HG02571 (cell line): ENCODE data around the gene HAUS5.

ENCODE experiments used
- ATAC-seq: cut with Tn5 transposase; IDR thresholded peaks from one replicate; pipeline ENCODE4 v1.9.1; 2021; ENCODE audit warnings: mild to moderate bottlenecking, moderate library complexity; ENCODE audit not compliant: unreplicated experiment

Gene HAUS5

DNA sequence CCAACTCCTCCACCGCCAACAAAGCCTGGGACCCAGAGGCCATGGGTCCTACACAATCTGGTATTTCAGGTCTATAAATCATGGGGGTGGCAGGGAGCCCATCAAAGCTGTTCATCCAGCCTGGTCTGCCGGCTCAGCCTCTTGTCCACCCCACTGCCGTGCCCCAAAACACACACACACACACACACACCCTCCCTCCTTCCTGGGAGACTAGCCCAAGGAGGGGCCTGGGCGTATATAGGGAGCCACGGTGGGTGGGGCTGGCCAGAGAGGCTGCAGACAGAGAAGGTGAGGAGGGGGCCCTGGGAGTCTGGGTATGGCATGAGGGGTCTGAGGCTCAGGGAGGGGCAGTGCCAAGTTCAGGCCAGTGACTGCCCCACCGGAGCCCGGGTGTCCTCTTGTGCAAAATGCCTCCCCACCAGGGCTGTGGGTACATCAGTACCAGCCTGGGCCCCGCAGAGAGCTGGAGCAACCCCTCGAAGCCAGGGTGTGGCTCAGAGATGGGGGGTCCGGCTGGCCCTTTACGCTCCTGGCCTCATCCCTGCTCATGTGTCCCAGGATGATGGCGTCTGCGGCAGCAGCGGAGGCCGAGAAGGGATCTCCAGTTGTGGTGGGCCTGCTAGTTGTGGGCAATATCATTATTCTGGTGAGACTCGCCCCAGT, 53.8 kb downstream of the HAUS5 start, which contains the start of gene UPK1A:
Gene UPK1A, plus strand, starts transcription at position 267 of the 663 bp plus-strand sequence. Its CDS starts 296 bp downstream, at position 563.
- ATAC-seq = no peak

DNA sequence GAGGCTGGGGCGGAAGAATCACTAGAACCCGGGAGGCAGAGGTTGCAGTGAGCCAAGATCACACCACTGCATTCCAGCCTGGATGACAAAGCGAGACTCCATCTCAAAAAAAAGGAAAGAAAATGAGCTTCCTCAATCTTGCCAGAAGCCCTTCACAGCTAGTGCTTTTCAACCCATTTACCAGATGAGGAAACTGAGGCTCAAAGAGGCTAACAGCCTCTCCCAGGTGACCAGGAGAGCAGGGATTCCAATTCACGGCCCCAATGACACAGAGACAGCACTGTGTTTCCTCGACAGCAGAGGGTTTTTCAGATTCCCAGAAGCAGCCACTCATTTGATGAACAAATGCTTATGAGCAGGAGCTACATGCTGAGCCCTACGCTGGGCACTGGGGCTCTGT, 57.0 kb downstream of the HAUS5 start:
- ATAC-seq = no peak

DNA sequence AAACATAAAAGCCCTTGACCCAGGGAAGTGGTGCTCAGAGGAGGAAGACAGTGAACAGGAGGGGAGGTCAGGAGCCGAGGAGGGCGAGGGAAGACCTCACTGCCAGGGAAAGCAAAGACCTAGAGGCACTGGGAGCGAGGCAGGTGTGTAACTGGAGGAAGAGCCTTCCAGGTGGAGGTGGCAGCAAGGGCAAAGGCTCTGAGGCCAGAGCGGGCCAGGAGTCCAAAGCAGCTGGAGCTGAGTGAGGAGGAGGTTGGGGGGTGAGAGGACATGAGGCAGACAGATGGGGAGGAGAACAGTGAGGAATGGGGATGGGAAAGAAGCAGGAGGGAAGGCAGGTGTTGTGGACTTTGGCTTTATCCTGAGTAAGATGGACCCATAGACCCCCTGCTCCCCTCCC, 57.4 kb downstream of the HAUS5 start:
- no peak for ATAC-seq

DNA sequence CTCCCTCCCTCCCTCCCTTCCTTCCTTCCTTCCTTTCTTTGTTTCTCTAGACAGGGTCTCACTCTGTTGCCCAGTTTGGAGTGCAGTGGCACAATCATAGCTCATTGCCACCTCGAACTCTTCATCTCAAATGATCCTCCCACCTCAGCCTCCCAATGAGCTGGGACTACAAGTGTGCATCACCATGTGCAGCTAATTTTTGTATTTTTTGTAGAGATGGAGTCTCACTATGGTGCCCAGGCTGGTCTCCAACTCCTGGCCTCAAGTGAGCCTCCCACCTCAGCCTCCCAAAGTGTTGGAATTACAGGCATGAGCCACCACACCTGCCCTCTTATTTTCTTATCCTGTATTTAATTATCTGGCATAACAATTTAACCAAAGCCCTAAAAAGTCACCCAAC, 58.2 kb downstream of the HAUS5 start:
- no peak for ATAC-seq

- ATAC-seq = no peak
Observed at GRCh38 chr19:35671818-35672217, 59.3 kb downstream of the HAUS5 start.

GRCh38 chr19:35673121-35673804, 60.7 kb downstream of the HAUS5 start:
- no peak for ATAC-seq
